GM19397 (cell line): ENCODE results near the gene ZNF112.

Experiments used
- ATAC-seq: cut with Tn5 transposase; IDR thresholded peaks from one replicate; pipeline ENCODE4 v1.9.1; 2021; ENCODE audit warnings: mild to moderate bottlenecking, moderate library complexity; ENCODE audit not compliant: unreplicated experiment

Gene ZNF112

GRCh38 chr19:44284968-44285367, 71.5 kb downstream of the ZNF112 start:
- ATAC-seq, result no peak

- no peak for ATAC-seq
Observed at GRCh38 chr19:44282846-44283245, 73.6 kb downstream of the ZNF112 start.

- no peak for ATAC-seq
Observed at GRCh38 chr19:44280916-44281315, 75.6 kb downstream of the ZNF112 start.

GRCh38 chr19:44278181-44278690, 78.2 kb downstream of the ZNF112 start:
- ATAC-seq, result no peak

DNA sequence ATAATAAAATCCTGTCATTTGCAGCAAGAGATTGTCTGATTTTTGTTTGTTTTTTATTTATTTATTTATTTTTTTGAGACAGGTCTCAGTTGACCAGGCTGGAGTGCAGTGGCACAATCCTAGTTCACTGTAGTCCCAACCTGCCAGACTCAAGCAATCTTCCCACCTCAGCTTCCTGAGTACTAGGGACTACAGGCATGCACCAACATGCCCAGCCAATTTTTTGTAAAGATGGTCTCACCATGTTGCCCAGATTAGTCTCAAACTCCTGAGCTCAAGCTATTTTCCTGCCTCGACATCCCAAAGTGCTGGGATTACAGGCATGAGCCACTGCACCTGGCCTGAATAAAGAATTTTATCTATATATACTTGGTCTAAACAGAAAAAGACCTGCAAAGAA, 79.1 kb downstream of the ZNF112 start:
- no peak for ATAC-seq
